Progenitor cell of endocrine pancreas (in vitro differentiated cells): ENCODE measurements around the gene SH3D19. TPM values are rescaled to one million over a fixed set of nuclear protein-coding genes. Genes with fewer than 3 reads are reported as not detected.

Source experiments
- DNase-seq: peaks from one replicate; pipeline ENCODE4 v3.0.0; 2021; ENCODE audit warnings: low spot score; ENCODE audit not compliant: unreplicated experiment
- H3K27ac Mint-ChIP-seq: 2 replicates; pipeline ENCODE4 v1.8.0; 2021; ENCODE audit warnings: mild to moderate bottlenecking, moderate library complexity, mixed read lengths
- H3K27me3 Mint-ChIP-seq: 2 replicates; pipeline ENCODE4 v1.8.0; 2021; ENCODE audit warnings: mixed read lengths
- H3K36me3 Mint-ChIP-seq: 2 replicates; pipeline ENCODE4 v1.8.0; 2022; ENCODE audit warnings: mixed read lengths; ENCODE audit not compliant: insufficient read depth
- H3K4me1 Mint-ChIP-seq: 2 replicates; pipeline ENCODE4 v1.8.0; 2021; ENCODE audit warnings: low read depth, mixed read lengths
- H3K4me3 Mint-ChIP-seq: 2 replicates; pipeline ENCODE4 v1.8.0; 2021; ENCODE audit warnings: low read depth, mild to moderate bottlenecking, moderate library complexity, mixed read lengths
- H3K9me3 Mint-ChIP-seq: 2 replicates; pipeline ENCODE4 v1.8.0; 2021; ENCODE audit warnings: low read depth, mixed read lengths
- total RNA-seq: library from RNA; stranded (reverse); gene quantifications from 2 replicates; pipeline ENCODE4 v1.2.1, GENCODE V29; 2021
- TF ChIP-seq, protein P1 (sequence below): fragments of 200-600 bp; sonication (generic); IDR thresholded peaks from one replicate; pipeline ENCODE4 v1.5.0; 2021; ENCODE audit warnings: antibody characterized with exemption, mild to moderate bottlenecking; ENCODE audit not compliant: unreplicated experiment

Gene SH3D19
- total RNA-seq, 1 donor from 2014 or later, result 35.5 TPM

DNA sequence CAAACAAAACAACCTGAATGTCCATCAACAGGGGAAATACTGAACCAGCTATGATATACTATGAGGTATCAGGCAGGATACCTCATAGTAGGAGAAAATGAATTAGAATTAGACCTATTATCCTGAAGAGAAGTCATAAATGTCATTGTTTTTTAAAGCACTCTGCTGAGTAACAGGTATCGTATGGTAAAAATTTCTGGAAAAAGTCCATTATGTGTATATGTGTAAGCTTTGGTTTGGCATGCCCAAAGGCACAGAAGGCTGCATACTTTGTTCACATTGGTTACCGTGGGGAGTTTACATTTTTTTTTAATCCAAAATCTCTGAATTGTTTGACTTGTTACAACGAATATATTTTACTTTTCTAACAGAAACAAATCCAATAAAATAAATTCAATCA, 155.5 kb downstream of the SH3D19 start:
- H3K27ac Mint-ChIP-seq, result no peak overlapping the region
- H3K36me3 Mint-ChIP-seq, result peaks cover 29% of the 10 kb centered on the region
- H3K9me3 Mint-ChIP-seq, result peaks cover 5% of the 10 kb centered on the region
- H3K4me3 Mint-ChIP-seq, result no peak overlapping the region
- no peaks in the 10 kb centered on the region for H3K27me3 Mint-ChIP-seq
- TF ChIP-seq, protein P1, sequence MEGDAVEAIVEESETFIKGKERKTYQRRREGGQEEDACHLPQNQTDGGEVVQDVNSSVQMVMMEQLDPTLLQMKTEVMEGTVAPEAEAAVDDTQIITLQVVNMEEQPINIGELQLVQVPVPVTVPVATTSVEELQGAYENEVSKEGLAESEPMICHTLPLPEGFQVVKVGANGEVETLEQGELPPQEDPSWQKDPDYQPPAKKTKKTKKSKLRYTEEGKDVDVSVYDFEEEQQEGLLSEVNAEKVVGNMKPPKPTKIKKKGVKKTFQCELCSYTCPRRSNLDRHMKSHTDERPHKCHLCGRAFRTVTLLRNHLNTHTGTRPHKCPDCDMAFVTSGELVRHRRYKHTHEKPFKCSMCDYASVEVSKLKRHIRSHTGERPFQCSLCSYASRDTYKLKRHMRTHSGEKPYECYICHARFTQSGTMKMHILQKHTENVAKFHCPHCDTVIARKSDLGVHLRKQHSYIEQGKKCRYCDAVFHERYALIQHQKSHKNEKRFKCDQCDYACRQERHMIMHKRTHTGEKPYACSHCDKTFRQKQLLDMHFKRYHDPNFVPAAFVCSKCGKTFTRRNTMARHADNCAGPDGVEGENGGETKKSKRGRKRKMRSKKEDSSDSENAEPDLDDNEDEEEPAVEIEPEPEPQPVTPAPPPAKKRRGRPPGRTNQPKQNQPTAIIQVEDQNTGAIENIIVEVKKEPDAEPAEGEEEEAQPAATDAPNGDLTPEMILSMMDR, result no peak
- H3K4me1 Mint-ChIP-seq, result peaks cover 25% of the 10 kb centered on the region
- DNase-seq, result no peak

GRCh38 chr4:151169223-151169622, 156.2 kb downstream of the SH3D19 start:
- no peak for DNase-seq
- Mint-ChIP-seq H3K27ac (no peak overlapping the region), H3K27me3 (no peaks in the 10 kb centered on the region), H3K4me1 (peaks cover 25% of the 10 kb centered on the region), H3K9me3 (peaks cover 5% of the 10 kb centered on the region), H3K36me3 (peaks cover 27% of the 10 kb centered on the region), H3K4me3 (no peak overlapping the region)
- TF ChIP-seq, protein P1, result no peak

DNA sequence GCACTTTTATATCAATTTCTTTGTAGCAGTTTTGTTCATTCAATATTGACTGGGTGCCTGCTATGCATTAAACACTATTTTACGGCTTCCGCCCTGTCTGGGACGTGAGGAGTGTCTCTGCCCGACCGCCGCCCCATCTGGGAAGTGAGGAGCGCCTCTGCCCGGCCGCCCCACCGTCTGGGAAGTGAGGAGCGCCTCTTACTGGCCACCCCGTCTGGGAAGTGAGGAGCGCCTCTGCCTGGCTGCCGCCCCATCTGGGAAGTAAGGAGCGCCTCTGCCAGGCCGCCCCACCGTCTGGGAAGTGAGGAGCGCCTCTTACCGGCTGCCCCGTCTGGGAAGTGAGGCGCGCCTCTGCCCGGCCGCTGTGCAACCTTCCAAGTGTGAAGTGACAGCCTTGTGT, 157.8 kb downstream of the SH3D19 start:
- DNase-seq, result no peak
- peaks cover 29% of the 10 kb centered on the region for H3K36me3 Mint-ChIP-seq
- H3K27ac Mint-ChIP-seq, result no peak overlapping the region
- H3K27me3 Mint-ChIP-seq, result no peaks in the 10 kb centered on the region
- peaks cover 18% of the 10 kb centered on the region for H3K4me1 Mint-ChIP-seq
- TF ChIP-seq, protein P1, result no peak
- H3K4me3 Mint-ChIP-seq, result no peak overlapping the region
- peaks cover 5% of the 10 kb centered on the region for H3K9me3 Mint-ChIP-seq

- H3K36me3 Mint-ChIP-seq, result peaks cover 28% of the 10 kb centered on the region
- no peak for DNase-seq
- TF ChIP-seq, protein P1, result no peak
- H3K4me1 Mint-ChIP-seq, result peaks cover 14% of the 10 kb centered on the region
- no peak overlapping the region for H3K27ac Mint-ChIP-seq
- H3K9me3 Mint-ChIP-seq, result peaks cover 5% of the 10 kb centered on the region
- no peak overlapping the region for H3K4me3 Mint-ChIP-seq
- H3K27me3 Mint-ChIP-seq, result no peaks in the 10 kb centered on the region
Measured at GRCh38 chr4:151166636-151167035, 158.8 kb downstream of the SH3D19 start.

GRCh38 chr4:151165205-151166000, 160.0 kb downstream of the SH3D19 start:
- no peak for DNase-seq
- H3K9me3 Mint-ChIP-seq, result peaks cover 5% of the 10 kb centered on the region
- peaks cover 28% of the 10 kb centered on the region for H3K36me3 Mint-ChIP-seq
- no peaks in the 10 kb centered on the region for H3K27me3 Mint-ChIP-seq
- peak overlapping the region; percentile 74 for H3K27ac Mint-ChIP-seq
- H3K4me3 Mint-ChIP-seq, result no peak overlapping the region
- H3K4me1 Mint-ChIP-seq, result peaks cover 2% of the 10 kb centered on the region
- TF ChIP-seq, protein P1, result no peak
